Measurements from ENCODE around the gene RAE1. TPM values are rescaled to one million over a fixed set of nuclear protein-coding genes. Genes with fewer than 3 reads are reported as not detected.

Gene RAE1
- total RNA-seq, 1 donor from 2014 or later: 26.3 TPM

Other genes starting within 250 kb of the RAE1 start
- 32.0 TPM for gene BMP7, start 84.6 kb upstream of the RAE1 start, total RNA-seq
- not detected for gene SPO11, start 21.5 kb upstream of the RAE1 start, total RNA-seq
- 18.2 TPM for gene RBM38, start 40.1 kb downstream of the RAE1 start, total RNA-seq
- not detected for gene CTCFL, start 173.9 kb downstream of the RAE1 start, total RNA-seq
- gene PCK1, start 209.9 kb downstream of the RAE1 start, total RNA-seq: 0.57 TPM

All from ureter (tissue), 1 donor.